Chondrocyte (in vitro differentiated cells): ENCODE data around the gene TMEM260. TPM values are rescaled to one million over a fixed set of nuclear protein-coding genes. Genes with fewer than 3 reads are reported as not detected.
"Not testable (repeated sequence)": the region's sequence is repeated elsewhere in the genome, so short reads cannot be mapped to it uniquely, and the experiment has no call there.

Experiments
- DNase-seq: peaks from one replicate; pipeline ENCODE4 v3.0.0; 2021; ENCODE audit warnings: mixed read lengths, low spot score
- H3K27ac Mint-ChIP-seq: one replicate; pipeline ENCODE4 v1.8.0; 2021; ENCODE audit warnings: mild to moderate bottlenecking, moderate library complexity, mixed read lengths; ENCODE audit not compliant: unreplicated experiment
- H3K27me3 Mint-ChIP-seq: 2 replicates; pipeline ENCODE4 v1.8.0; 2021; ENCODE audit warnings: low read depth, mixed read lengths
- H3K36me3 Mint-ChIP-seq: 2 replicates; pipeline ENCODE4 v1.8.0; 2021; ENCODE audit warnings: low read depth, mixed read lengths
- H3K4me1 Mint-ChIP-seq: 2 replicates; pipeline ENCODE4 v1.8.0; 2021; ENCODE audit warnings: low read depth, mild to moderate bottlenecking, mixed read lengths
- H3K4me3 Mint-ChIP-seq: one replicate; pipeline ENCODE4 v1.8.0; 2021; ENCODE audit warnings: mild to moderate bottlenecking, moderate library complexity, mixed read lengths; ENCODE audit not compliant: unreplicated experiment
- H3K9me3 Mint-ChIP-seq: 2 replicates; pipeline ENCODE4 v1.8.0; 2021; ENCODE audit warnings: low read depth, mixed read lengths
- CTCF ChIP-seq: fragments of 200-600 bp; sonication (generic); IDR thresholded peaks from 2 replicates; pipeline ENCODE4 v1.5.0; 2021; ENCODE audit warnings: antibody characterized with exemption, mild to moderate bottlenecking, moderate library complexity
- total RNA-seq: library from RNA; stranded (reverse); gene quantifications from 3 replicates; pipeline ENCODE4 v1.2.1, GENCODE V29; 2021

The TMEM260 gene
- total RNA-seq, 1 donor from 2014 or later: 17.1 TPM

DNA sequence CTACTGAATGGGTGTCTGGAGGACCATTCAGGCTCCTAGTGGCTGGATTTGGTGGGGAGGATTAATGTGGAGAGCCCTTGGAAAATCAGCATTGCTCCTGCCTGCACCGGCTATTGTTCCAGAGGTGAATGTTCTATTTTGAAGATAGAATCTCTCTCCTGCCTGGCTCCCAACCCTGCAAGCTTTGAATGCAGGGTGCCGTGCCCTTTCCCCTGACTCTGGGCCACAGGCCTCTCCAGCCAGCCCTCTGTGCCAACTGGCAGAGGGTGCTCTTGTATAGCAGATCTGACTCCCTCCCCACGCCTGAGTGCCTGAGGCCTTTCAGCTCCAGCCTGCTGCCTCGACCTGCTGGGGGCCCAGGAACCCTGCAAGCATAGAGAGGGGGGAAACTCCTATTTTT lies 106.8 kb downstream of the TMEM260 start:
- H3K27me3 Mint-ChIP-seq: peaks cover 2% of the 10 kb centered on the region
- TF ChIP-seq CTCF: no peak
- no peaks in the 10 kb centered on the region for H3K4me1 Mint-ChIP-seq

DNA sequence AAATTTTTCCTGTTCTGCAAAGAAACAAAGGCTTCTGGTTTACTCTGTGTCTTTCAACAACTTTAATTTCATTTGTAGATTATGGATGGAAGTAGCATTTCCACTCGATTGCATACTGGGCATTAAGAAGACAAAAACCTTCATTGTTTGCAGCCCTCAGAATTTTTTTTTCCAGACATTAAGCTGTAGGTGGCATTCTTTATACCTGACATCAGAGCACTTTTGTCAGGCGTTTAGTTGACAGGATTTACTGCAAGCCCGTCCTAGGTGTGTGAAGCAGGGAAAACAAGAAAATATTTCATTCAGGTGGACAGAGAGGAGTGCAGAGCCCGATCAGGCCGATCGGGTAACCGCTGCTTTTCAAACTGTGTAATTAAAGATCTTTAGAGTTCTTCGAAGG lies 107.5 kb downstream of the TMEM260 start:
- Mint-ChIP-seq H3K36me3 (no peaks in the 10 kb centered on the region), H3K27me3 (peaks cover 2% of the 10 kb centered on the region), H3K9me3 (peaks cover 2% of the 10 kb centered on the region), H3K4me1 (no peaks in the 10 kb centered on the region), H3K27ac (no peak overlapping the region), H3K4me3 (no peak overlapping the region)
- no peak for TF ChIP-seq CTCF
- DNase-seq: no peak

More for the DNA sequence above, 106.8 kb downstream of the TMEM260 start:
- Mint-ChIP-seq H3K27ac (no peak overlapping the region), H3K9me3 (peaks cover 4% of the 10 kb centered on the region), H3K36me3 (no peaks in the 10 kb centered on the region), H3K4me3 (no peak overlapping the region)
- DNase-seq: no peak

DNA sequence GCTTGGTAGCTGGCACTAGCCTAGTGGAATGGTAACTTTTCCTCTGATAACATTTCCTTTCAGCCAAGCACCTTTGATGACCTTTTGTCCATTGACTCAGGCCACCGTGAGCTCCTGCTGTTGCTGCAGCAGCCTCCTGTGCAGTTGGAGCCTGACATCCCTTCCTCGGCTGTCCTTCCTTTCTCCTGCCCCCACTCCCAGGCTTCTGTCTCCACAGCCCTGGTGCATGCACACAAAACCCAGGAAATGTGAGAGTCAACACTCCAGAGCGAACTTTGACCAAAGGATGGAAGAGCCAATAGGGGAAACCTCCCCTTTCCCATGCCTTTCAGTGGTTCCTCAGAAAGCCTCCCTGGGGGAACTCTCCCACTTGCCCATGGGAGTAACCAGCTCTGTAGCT lies 115.0 kb downstream of the TMEM260 start:
- DNase-seq: peak; percentile 27
- no peak for TF ChIP-seq CTCF
- Mint-ChIP-seq H3K36me3 (no peaks in the 10 kb centered on the region), H3K9me3 (no peaks in the 10 kb centered on the region), H3K27ac (no peak overlapping the region), H3K4me3 (no peak overlapping the region), H3K27me3 (peaks cover 11% of the 10 kb centered on the region), H3K4me1 (no peaks in the 10 kb centered on the region)

- H3K4me3 Mint-ChIP-seq, H3K9me3 Mint-ChIP-seq, H3K27ac Mint-ChIP-seq, DNase-seq, H3K36me3 Mint-ChIP-seq, H3K4me1 Mint-ChIP-seq: not testable (repeated sequence)
- H3K27me3 Mint-ChIP-seq: peaks cover 11% of the 10 kb centered on the region
Observed at GRCh38 chr14:56695216-56695615, 115.6 kb downstream of the TMEM260 start.

Other genes starting within 250 kb of the TMEM260 start
- not detected in 3 replicates for gene OTX2, start 230.7 kb downstream of the TMEM260 start, total RNA-seq